GM18499 (cell line): ENCODE measurements around the gene CNGA1.

Experiments
- ATAC-seq: cut with Tn5 transposase; IDR thresholded peaks from one replicate; pipeline ENCODE4 v1.9.1; 2021; ENCODE audit warnings: moderate number of reproducible peaks; ENCODE audit not compliant: insufficient read depth, unreplicated experiment

Gene CNGA1

DNA sequence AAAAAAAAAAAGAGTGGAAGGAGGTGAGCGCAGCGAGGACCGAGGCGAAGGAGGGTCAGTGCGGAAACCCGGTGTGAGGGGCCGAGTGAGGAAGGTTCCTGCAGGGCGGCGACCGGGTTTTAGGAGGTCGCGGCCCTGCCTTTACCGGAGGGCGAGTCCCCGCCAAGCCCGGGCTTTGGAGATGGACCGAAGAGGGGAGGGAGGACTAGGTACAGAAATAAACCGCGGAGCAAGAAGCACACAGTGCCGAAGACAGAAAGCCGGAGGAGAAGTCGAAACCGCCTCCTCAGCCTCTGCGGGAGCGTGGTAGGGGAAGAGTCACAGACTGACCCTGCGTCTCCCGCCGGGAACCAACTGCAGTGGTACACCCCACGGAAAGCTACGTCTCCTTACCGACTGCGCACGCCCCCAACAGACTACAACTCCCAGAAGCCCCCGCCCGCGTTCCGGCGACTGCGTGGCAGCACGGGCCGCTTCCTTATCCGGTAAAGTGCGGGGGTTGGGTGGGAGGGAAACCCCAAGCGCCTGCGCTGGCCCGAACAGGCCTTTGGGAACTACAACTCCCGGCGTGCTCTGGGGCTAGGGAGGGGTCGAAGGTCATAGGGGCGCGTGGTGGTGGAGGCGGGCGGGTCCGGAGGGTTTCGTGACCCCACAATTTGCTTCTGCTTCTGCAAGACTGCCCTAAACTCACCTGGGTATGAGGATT lies 102.1 kb downstream of the CNGA1 start, which contains the start of gene NFXL1:
Gene NFXL1, minus strand, starts transcription at position 364 of the 706 bp plus-strand sequence. CDS start 380 bp downstream, outside the sequence.
- ATAC-seq, result peak; percentile 90

DNA sequence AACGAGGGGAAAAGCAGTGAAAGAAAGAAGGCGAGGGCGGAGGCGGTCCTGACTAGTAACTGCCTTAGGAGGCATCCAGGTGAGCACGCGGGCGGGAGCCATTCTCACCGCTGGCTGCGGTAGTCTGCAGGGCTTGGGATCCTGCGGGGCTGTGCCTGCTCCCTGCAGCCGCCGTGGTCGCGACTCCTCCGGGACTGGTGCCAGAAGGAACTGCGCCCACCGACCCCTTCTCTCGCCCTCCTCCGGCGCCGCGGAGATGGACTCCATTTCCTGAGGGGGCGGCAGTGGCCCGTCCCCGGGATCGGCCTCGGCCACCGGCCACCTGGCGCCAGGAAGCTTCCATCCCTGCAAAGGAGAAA lies 102.6 kb downstream of the CNGA1 start:
- peak; percentile 4 for ATAC-seq

DNA sequence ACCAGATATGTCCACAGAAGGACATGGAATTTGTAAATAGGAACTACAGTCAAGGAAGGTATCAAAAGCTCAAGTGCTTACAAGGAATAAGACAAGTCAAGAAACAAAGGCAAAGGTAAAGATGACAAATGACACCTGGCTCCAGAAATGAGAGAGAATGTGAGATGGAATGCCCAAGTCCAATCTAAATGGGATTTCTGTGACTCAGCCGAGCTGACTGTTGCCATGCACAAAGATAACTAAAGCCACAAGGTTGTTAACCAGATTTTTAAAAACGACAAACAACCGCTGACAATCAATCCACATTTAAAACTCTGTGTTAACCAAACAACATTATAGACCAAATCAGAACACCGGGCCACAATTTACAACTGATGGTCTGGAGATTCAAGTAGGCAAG lies 103.2 kb downstream of the CNGA1 start:
- no peak for ATAC-seq

DNA sequence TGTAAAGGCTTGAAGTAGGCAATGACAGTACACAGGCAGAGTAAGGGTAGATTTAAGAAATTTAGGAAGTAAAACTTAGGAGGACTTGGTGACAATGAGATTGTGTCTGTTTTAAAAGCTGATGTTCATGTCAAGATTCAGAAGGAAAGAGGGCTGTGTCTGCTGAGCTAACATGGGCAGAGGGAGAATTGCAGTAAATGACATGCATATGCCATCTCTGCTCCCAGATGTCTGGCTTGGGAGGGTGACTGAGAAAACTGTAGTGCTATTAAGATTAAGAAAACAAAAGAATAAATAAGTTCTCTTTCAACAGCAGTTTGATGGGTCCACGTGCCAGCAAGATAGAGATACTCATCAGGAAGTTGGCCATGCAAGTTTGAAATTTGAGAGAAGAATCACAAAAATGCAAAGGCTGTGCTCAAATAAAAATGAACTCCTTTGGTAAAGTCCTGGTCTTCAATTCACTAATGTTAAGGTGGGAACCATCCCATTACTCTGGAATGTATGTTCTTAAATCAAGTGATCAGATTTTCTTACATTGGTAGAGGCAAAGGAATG lies 109.3 kb downstream of the CNGA1 start:
- no peak for ATAC-seq

DNA sequence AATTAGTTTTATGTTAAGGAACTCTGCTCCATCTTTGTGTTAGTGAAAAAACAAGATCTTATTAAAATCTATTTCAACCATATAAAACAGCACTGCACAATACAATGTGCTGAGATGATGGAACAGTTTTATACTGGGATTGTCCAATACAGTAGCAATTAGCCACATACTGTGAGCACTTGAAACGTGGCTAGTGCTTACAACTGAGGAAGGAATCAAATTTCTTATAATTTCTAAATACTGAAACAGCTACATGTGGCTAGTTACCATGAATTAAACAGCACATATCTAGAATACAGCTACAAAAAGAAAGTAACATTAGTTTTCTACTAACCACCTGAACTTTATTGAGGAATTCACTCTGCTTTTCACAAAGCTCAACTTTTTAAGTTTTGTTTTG lies 116.8 kb downstream of the CNGA1 start:
- no peak for ATAC-seq

DNA sequence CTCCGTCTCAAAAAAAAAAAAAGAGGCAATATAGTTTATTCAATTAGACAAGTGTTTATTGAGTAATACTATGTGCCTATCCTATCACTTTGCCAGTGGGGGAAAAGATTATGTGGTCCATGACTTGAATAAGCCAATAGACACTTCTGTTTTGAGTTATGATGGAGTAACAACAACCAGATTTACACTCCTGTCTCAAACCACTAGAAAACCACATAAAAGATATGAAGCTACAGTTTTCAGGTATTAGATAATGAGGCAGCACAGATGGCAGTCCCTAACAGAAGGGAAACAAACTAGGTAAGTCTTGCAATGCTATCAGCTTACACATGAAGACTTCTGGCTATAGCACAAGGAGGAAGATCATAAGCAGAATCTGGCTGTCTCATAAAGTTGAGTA lies 124.6 kb downstream of the CNGA1 start:
- ATAC-seq, result no peak
